Activated CD8-positive, alpha-beta T cell treated with anti-CD3 and anti-CD28 coated beads for 36 hours (primary cell): ENCODE measurements around the gene SLC48A1. TPM values are rescaled to one million over a fixed set of nuclear protein-coding genes. Genes with fewer than 3 reads are reported as not detected.

Experiments
- ATAC-seq: fragments of 200-7000 bp; cut with Tn5 transposase; one replicate; pipeline ENCODE4 v1.10.0; 2021; ENCODE audit warnings: mild to moderate bottlenecking, moderate library complexity
- CTCF ChIA-PET: fragments of 350-600 bp; sonication (Branson Sonifier 250); formaldehyde crosslinking; loops from one replicate; lab custom pipeline; 2021; ENCODE audit warnings: antibody characterized with exemption; lab: Charles Lee
- POLR2A ChIA-PET: fragments of 350-600 bp; sonication (Branson Sonifier 250); formaldehyde crosslinking; loops from one replicate; lab custom pipeline; 2021; ENCODE audit warnings: antibody characterized with exemption; lab: Charles Lee
- DNase-seq: peaks from one replicate; pipeline ENCODE4 v3.0.0-alpha.2; 2020
- H3K27ac Mint-ChIP-seq: one replicate; pipeline ENCODE4 v1.8.0; 2021; ENCODE audit warnings: mild to moderate bottlenecking, mixed read lengths
- H3K27me3 Mint-ChIP-seq: one replicate; pipeline ENCODE4 v1.8.0; 2021; ENCODE audit warnings: mixed read lengths
- H3K36me3 Mint-ChIP-seq: one replicate; pipeline ENCODE4 v1.8.0; 2021; ENCODE audit warnings: low read depth, mixed read lengths
- H3K4me1 Mint-ChIP-seq: one replicate; pipeline ENCODE4 v1.8.0; 2021; ENCODE audit warnings: low read depth, mixed read lengths
- H3K4me3 Mint-ChIP-seq: one replicate; pipeline ENCODE4 v1.8.0; 2021; ENCODE audit warnings: mild to moderate bottlenecking, moderate library complexity, mixed read lengths
- H3K9me3 Mint-ChIP-seq: one replicate; pipeline ENCODE4 v1.8.0; 2021; ENCODE audit warnings: mixed read lengths
- CTCF ChIP-seq: fragments of 200-600 bp; IDR thresholded peaks from one replicate; pipeline ENCODE4 v1.8.0; 2022; ENCODE audit warnings: antibody characterized with exemption, mild to moderate bottlenecking
- intact Hi-C: fragments of 100-400 bp; cut with micrococcal nuclease; formaldehyde crosslinking; loops from one replicate; pipeline ENCODE4 v1.10.0; 2022
- total RNA-seq, 2 experiments: library from RNA; stranded (reverse); gene quantifications; one replicate each; pipeline ENCODE4 v1.2.3, GENCODE V29; 2021

Gene SLC48A1
- total RNA-seq, 2 experiments from 2014 or later: 8.8 to 10.2 TPM

- intact Hi-C loops: no loop called here
- POLR2A ChIA-PET: interaction anchor here (0.7 to 37.9 kb wide), 7 partner anchors 9 to 45 kb away, joined by 3 to 904 read pairs (median 6); no protein-coding TSS in a partner anchor
These were observed 16.9 kb downstream of the SLC48A1 start for GRCh38 chr12:47789712-47790489.

GRCh38 chr12:47790676-47791350, 17.8 kb downstream of the SLC48A1 start:
- ATAC-seq (no peak), DNase-seq (no peak)
- Mint-ChIP-seq H3K27ac (peak overlapping the region; percentile 42), H3K4me3 (no peak overlapping the region), H3K36me3 (peaks cover 75% of the 10 kb centered on the region), H3K4me1 (peaks cover 29% of the 10 kb centered on the region), H3K27me3 (no peaks in the 10 kb centered on the region), H3K9me3 (no peaks in the 10 kb centered on the region)
- no peak for TF ChIP-seq CTCF
- CTCF ChIA-PET: interaction anchor here (1.2 to 10.9 kb wide), 3 partner anchors 46 to 75 kb away, joined by 5 to 103 read pairs (median 24); no protein-coding TSS in a partner anchor
- POLR2A ChIA-PET: interaction anchor here (1.8 to 37.9 kb wide), 4 partner anchors 10 to 44 kb away, joined by 6 to 904 read pairs (median 22); no protein-coding TSS in a partner anchor
- intact Hi-C loops: no loop called here

More at GRCh38 chr12:47789712-47790489, 16.9 kb downstream of the SLC48A1 start:
- no peak for TF ChIP-seq CTCF
- H3K9me3 Mint-ChIP-seq: no peaks in the 10 kb centered on the region
- peaks cover 29% of the 10 kb centered on the region for H3K4me1 Mint-ChIP-seq
- no peak overlapping the region for H3K4me3 Mint-ChIP-seq
- no peak for DNase-seq
- H3K27me3 Mint-ChIP-seq: no peaks in the 10 kb centered on the region
- ATAC-seq: no peak
- peaks cover 77% of the 10 kb centered on the region for H3K36me3 Mint-ChIP-seq
- CTCF ChIA-PET: interaction anchor here (1.1 to 10.9 kb wide), 7 partner anchors 11 to 74 kb away, joined by 4 to 103 read pairs (median 10); no protein-coding TSS in a partner anchor
- H3K27ac Mint-ChIP-seq: peak overlapping the region; percentile 55

GRCh38 chr12:47791351-47791746, 18.3 kb downstream of the SLC48A1 start:
- Mint-ChIP-seq H3K36me3 (peaks cover 71% of the 10 kb centered on the region), H3K9me3 (no peaks in the 10 kb centered on the region), H3K4me1 (peaks cover 25% of the 10 kb centered on the region), H3K27ac (no peak overlapping the region), H3K4me3 (no peak overlapping the region), H3K27me3 (no peaks in the 10 kb centered on the region)
- no peak for TF ChIP-seq CTCF
- DNase-seq (no peak), ATAC-seq (no peak)
- ChIA-PET CTCF (interaction anchor here (4.9 to 10.9 kb wide), 2 partner anchors 46 to 49 kb away, joined by 24 to 103 read pairs; no protein-coding TSS in a partner anchor), POLR2A (interaction anchor here (5.4 to 37.9 kb wide), 2 partner anchors 10 to 43 kb away, joined by 35 to 904 read pairs; no protein-coding TSS in a partner anchor)
- intact Hi-C loops: no loop called here

- ATAC-seq (no peak), DNase-seq (no peak)
- Mint-ChIP-seq H3K9me3 (no peaks in the 10 kb centered on the region), H3K27me3 (no peaks in the 10 kb centered on the region), H3K4me3 (no peak overlapping the region), H3K36me3 (peaks cover 66% of the 10 kb centered on the region), H3K27ac (no peak overlapping the region), H3K4me1 (peaks cover 20% of the 10 kb centered on the region)
- TF ChIP-seq CTCF: no peak
- CTCF ChIA-PET: interaction anchor here (1.7 to 10.9 kb wide), 4 partner anchors 10 to 49 kb away, joined by 8 to 103 read pairs (median 18); no protein-coding TSS in a partner anchor
- POLR2A ChIA-PET: interaction anchor here (5.4 to 37.9 kb wide), 2 partner anchors 11 to 43 kb away, joined by 35 to 904 read pairs; no protein-coding TSS in a partner anchor
- intact Hi-C loops: no loop called here
These were observed 18.8 kb downstream of the SLC48A1 start for GRCh38 chr12:47791874-47792273.
